ENCODE data around the gene NUBP2.

Gene NUBP2

DNA sequence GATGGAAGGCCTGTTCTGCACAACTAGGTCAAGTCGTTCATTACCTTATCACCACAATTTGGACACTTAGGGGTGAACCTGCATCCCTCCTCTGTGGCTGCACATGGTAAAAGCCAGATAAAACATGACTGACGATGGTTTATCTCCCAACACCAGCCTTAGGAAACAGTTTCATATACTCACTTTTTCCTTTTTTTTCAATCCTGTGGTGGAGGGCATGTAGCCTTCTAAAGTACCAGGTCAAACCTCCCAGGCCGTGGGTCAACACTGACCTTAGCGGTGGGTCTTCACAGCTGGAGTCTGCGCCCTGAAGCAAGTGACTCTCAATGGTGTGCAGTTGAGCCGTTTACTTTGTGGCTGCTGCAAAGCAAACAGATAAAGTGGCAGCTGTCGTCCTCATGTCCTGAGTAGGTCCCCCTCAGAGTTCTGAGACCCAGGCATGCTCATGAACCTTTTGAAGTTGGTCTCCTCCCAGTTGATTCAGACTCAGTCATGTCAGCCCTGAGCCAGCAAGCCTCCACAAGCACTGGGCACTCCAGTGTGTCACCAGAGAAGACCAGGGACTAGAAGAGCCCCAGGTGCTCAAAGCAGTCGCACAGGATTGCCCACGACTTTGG, 50.2 kb downstream of the NUBP2 start:
- no peak for DNase-seq

DNA sequence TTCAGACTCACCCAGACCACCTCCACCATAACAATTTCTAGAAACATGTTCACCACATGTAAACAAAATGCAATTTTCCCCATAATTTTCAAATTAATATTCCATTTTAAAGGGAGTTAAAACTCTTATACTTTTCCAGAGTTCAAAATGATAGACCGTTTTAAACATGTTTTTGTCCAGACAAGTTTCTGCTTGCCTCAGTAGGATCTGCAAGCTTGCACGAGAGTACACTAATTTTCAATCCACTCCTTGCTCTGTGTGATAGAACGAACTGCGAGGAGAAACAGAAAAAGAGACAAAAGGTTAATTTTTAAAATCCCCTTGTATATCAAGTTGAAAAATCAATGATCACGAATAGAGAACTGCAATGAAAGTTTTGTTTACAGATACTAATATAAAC, 51.3 kb downstream of the NUBP2 start:
- no peak for DNase-seq

Data from GF-D8 (cell line).